IPS-18c (cell line): Measurements from ENCODE around the gene AFF3.

ENCODE experiments used
- H3K4me3 ChIP-seq: 2 replicates; pipeline ENCODE4 v1.7.0; 2013; ENCODE audit warnings: low read depth, mild to moderate bottlenecking, low read length, moderate library complexity; ENCODE audit not compliant: insufficient read depth
- H3K9me3 ChIP-seq: one replicate; pipeline ENCODE4 v1.6.1; 2013; ENCODE audit warnings: mild to moderate bottlenecking, low read length, moderate library complexity; ENCODE audit not compliant: control insufficient read depth, insufficient read depth

AFF3 gene

DNA sequence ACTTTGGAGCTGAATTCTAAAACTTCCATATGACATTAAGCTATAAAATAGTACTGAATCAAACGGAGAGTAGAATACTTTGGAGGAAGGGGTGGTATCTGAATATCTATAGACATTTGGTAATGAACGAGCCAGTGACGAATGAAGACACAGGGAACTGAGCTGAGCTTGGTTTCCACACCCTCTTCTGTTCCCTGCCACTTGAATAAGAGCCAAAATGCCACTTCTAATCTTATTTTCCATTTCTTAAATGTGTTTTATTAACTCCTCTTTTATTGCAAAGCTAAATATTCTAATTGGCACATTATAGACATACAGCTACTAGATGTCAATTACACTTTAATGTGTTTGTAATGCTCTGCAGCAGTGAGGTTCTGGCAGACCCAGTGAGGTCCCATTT is 76.1 kb downstream of the AFF3 start:
- Histone ChIP-seq H3K9me3 (no peaks in the 10 kb centered on the region), H3K4me3 (no peak overlapping the region)

DNA sequence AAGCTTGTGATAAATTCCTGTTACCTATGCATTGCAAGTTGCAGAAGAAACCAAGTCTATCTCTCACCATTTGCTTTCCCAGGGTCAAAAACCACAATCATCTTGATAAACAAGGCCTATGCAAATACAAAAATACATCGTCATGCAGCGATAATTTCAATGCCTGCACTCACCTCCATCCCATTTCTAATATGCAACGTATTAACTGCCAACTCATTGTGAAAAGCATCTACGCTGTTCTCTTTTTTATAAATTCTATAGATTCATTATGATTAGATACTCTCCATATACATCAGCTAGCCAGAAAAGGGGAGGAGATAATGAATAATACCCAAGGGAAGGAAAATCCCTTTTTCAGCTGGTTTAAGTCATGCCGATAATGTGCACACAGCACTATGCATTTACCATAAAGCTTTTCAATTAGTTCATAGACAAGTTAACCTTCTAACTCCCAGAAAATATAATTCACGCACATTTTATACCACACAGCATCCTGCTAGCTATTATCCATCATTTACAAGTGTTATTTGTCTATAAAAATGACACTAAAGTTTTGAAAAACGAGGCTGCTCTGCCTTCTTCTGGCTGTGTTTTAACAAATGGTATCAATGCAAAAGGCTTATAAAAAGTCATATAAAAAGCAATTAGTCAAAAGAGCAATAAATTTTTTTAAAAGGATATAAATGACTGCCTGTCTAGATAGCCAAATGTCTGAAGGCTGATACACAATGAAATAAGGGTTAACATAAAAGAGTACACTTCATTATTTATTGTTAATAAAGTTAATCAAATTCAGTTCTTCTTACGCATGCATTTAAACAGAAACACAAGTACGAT is 77.6 kb downstream of the AFF3 start:
- H3K9me3 ChIP-seq = no peaks in the 10 kb centered on the region
- H3K4me3 ChIP-seq = no peak overlapping the region

DNA sequence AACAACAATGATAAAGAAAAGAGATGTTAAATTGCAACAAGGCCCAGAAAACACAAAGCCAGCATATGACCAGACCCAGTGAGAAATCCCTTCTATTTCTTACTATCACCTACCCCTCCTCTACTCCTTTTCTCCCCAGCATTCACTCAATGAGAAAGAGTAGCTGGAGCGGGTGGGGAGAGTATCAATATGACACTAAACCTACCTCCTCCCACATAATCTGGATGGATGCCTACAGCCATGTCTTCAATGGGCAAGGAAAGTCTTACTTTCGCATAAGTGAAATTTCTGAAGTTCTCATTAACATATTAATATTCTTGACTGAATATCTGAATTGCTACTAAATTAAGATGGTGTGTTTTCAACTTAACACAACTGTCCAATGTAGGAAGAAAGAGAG is 78.2 kb downstream of the AFF3 start:
- Histone ChIP-seq H3K4me3 (no peak overlapping the region), H3K9me3 (no peaks in the 10 kb centered on the region)

DNA sequence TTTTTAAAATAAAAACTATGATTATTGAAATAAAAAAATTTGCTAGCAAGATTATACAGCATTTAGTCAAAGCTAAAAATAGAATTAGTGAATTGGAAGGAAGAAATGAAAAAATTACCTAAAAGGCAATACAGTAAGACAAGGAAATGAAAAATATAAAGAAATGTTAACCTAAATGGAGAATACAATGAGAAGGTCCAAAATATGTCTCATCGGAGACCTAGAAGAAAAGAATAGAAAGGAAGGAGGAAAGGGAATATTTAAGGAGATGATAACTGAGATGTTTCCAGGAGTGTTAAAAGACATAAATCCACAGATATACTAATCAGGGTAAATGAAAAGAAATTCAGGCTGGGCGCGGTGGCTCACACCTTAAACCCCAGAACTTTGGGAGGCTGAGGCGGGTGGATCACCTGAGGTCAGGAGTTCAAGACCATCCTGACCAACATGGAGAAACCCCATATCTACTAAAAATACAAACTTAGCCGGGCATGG is 78.9 kb downstream of the AFF3 start:
- no peaks in the 10 kb centered on the region for H3K9me3 ChIP-seq
- H3K4me3 ChIP-seq = no peak overlapping the region

DNA sequence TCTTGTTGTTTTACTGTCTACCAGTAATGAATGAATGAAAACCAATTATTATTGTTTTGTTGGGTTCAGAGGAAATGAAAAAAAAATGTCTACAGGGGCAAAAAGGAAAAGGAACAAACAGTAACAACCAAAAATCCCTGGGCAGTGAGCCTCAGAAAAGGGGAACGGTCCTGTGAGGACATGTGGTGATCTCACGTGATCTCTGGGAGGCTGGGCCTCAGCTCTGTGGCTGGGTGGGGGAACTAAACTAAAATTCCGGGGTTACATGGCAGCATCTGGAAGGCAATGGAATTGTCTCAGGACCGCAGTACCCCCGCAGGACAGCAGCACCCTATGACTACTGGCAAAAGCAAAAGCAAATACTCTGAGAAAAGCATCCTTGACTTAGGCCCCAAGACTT is 80.1 kb downstream of the AFF3 start:
- no peaks in the 10 kb centered on the region for H3K9me3 ChIP-seq
- H3K4me3 ChIP-seq = no peak overlapping the region

DNA sequence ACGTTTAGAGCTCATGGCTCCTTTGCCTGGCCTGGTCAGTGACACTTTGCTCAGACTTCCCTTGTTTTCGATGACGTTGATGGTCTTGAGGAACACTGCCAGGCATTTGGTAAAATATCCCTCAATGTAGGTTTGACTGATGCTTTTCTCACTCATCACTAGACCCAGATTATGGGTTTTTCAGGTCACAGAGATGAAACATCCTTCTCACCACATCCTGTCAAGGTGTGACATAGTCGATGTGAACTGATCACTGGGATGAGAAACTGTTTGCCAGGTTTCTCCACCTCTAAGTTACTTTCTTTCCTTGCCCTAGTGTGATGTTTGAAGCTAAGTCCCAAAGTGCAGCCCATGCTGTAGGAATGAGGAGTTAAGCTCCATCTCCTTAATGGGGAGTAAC is 81.5 kb downstream of the AFF3 start:
- H3K4me3 ChIP-seq = no peak overlapping the region
- no peaks in the 10 kb centered on the region for H3K9me3 ChIP-seq

DNA sequence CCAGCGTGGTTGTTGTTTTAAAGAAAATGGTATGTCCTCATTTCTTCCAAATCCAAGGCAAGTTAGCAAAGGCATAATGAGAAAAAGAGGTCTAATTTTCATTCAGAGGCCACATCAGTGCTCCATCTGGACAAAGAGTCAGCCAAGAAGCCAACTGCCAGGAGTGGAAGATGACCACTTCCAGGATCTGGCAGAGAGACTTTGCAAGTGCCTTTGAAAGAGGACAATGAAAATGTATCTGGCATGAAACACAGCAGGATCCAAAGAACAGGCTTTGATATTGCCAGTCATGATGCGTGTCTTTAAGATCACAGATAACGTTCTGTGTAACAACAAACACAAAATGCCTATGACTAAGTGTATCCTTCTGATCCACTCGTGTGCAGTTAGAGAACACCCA is 82.8 kb downstream of the AFF3 start:
- H3K4me3 ChIP-seq = no peak overlapping the region
- H3K9me3 ChIP-seq = no peaks in the 10 kb centered on the region

DNA sequence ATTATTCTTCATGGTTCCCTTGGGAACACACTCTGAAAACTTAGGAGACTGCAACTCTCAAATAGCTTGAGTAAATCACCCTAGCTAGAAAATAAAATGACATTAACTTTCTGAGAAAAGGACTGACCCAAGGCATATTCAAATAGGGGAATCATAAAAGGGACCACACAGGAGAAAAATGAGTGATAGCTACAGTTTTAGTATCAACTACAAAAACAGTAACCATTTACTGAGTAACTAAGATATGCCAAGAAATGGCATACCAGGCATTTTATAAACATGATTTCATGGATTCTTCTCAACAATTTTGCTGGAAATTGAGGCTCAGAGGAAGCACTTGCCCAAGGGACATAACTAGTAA is 84.5 kb downstream of the AFF3 start:
- H3K4me3 ChIP-seq = no peak overlapping the region
- no peaks in the 10 kb centered on the region for H3K9me3 ChIP-seq

DNA sequence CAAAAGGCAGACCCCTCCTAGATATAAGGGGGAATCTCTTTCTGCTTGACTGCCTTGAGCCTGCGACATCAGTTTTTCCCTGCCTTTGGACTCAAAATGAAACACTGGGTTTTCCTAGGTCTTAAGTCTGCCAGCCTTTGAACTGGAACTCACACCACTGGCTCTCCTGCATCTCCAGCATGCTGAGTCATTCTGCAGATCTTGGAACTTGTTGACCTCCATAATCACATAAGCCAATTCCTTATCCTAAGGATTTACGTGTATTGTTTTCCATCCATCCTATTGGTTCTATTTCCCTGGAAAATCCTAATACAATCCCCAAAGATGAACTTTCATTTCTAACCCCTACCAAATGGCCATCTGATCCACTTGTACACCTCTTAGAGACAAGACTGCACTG is 88.0 kb downstream of the AFF3 start:
- H3K4me3 ChIP-seq = no peak overlapping the region
- H3K9me3 ChIP-seq = no peaks in the 10 kb centered on the region

DNA sequence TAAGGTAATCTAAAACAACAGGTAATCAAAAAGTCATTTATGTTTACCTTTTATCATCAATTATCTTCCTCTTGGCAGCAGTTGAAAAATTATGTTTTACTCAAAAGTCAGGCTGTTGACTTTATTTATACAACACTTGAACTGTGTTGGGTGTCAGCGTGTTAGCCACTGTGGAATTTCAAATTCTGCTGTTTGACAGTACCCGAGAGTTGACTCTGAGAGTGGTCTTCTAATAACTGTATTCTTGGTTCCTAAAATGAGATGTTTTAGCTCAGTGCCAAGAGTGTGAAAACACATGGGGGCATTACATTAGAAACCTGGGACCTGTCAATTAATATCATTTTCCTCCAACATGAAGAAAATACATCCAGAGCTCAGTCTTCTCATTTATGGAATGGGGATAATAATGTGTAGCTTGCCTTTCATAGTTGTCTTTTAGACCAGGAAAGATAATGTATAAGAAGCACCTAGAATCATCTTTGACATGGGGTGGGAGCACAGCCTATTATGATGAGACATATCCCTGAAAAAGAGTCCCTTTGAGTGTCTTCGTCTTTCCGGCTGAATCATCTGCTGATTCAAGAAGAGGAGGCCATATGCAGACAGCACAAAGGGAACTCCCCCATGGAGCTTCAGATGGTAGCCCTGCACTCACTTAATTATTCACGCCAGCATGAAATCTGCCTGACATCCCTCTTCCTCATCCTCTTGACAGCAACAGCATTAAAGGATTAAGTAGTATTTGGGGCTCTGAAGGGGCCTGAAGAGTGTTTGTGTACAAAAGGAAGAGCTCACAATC is 89.1 kb downstream of the AFF3 start:
- H3K9me3 ChIP-seq = no peaks in the 10 kb centered on the region
- no peak overlapping the region for H3K4me3 ChIP-seq

DNA sequence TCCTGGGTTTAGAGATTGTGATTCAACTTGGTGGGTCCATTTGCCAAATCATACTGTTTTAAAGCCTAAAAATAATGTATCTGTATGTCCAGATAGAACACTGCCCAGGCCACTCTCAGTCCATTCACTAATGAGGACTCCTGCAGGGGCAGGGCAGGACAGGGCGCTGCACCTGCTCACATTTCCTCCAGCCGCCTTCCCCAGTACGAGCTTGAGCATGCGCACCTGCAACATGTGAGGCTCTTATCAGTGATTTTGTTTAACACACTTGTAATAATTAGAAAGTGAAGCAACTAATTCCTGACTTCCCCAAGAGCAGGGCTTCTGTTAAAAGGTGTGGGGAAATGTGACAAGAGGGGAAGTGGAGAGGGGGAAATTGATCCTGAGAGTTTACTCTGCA is 89.7 kb downstream of the AFF3 start:
- Histone ChIP-seq H3K4me3 (no peak overlapping the region), H3K9me3 (no peaks in the 10 kb centered on the region)

DNA sequence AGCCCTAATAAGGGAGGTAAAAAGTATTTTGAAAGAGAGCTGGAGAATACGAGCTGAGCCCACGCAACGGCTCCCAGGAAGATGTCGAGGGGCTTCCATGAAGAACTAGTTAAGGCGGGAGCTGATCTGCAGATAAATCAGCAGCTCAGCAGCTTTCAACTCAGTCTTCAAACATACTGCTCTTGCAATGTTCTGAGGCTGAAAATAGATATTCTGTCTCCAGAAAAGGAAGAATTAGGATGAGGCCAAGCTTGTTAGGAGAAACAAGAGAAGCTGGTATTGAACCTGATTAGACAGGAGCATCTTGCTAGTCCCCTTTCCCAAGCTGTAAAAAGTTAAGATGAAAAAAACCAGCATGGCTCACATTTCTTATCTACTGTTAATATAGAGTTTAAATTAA is 91.1 kb downstream of the AFF3 start:
- Histone ChIP-seq H3K9me3 (no peaks in the 10 kb centered on the region), H3K4me3 (no peak overlapping the region)

DNA sequence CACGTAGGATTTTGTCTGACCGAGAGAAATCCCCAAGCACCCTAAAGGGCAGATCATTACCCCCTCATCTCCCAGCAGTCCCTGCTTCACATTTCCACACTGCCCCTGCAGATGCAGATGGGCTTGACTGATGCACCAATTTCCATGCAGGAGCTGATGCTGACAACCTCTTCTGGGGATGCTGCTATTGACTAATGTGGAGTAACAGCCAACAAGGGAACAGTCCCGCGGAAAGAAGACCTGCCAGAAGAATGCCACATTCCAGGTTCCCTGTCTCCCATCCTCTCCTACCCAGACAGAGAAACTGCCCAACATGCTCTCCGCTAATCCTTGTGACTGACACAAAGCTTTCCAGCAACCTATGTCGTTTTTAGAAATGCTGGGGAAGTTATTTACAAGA is 91.7 kb downstream of the AFF3 start:
- no peaks in the 10 kb centered on the region for H3K9me3 ChIP-seq
- H3K4me3 ChIP-seq = no peak overlapping the region

DNA sequence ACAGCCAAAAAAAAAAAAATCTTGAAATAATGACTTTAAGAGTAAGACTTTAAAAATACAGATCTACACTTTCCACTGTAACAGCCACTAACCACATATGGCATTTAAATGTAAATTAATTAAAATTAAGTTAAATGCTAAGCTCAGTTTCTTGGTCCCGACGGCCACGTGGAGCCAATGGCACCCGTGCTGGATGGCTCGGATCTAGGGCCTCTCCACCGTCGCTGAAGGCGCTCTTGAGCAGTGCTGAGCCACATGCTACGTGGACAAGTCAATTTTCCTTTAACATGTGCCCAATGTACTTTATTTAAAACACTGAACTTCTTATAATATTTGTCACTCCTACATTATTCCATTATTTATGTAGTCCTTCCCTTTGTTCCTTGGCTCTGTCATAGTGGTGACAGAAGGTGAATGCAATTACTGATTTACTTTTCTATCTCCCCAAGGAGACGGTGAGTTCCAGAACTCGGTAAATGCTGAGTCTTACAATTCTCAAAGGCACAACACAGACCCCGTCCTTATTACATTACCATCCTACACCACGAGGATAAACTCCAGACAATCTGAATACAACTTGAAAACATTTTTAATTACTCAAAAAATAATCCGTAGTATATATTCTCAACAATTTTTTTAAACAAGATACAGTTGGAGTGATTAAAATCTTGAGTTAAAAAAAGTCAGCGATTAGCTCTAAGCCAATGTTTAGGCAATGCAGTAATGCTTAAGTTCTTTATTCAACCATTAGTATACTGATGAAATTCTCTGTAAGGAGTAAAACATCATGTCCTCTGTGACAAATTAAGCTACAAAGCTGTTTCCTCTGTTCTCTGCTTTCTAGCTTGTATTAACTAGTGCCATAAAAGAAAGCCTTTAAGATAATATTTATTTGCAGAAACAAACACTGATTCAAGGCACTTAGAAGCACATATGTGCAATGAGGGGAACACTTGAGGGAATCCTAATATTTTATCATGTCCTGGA is 95.1 kb downstream of the AFF3 start:
- Histone ChIP-seq H3K9me3 (no peaks in the 10 kb centered on the region), H3K4me3 (no peak overlapping the region)

DNA sequence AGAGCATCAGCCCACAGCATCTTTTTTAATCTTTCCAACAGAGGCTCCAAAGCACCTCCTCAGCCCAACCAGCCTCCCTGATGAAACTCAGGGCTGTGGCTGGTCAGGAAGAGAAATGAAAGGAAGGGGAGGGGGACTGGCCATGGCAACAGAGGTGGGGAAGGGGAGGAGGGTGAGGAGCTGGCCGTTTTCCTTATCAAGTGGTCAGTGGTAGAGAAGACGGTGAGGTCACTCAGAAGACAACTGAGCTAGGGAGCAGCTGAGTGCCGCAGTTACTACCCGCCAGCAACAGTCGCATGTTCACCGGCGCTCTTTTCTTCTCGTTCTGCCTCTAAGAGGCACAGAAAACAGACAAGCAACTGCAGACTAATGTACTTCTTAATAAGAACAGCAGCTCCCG is 97.4 kb downstream of the AFF3 start:
- no peaks in the 10 kb centered on the region for H3K9me3 ChIP-seq
- H3K4me3 ChIP-seq = no peak overlapping the region

DNA sequence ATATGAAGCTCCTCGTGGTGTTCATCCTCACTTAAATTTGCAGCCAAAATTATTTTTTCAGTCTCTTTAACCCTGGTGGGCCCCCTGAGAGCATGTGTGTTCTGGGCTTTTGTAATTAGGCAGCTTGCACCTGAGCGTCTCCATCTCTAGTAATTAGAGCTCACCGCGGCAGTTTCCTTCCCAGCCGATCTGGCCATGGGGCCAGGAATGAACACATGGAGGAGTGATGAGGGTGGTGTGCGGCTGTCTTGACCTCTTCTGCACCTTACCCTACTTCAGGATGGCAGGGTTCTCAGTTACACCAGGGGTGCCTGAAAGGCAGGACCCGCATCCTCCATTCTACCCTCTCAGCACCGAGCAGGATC is 98.5 kb downstream of the AFF3 start:
- no peaks in the 10 kb centered on the region for H3K9me3 ChIP-seq
- no peak overlapping the region for H3K4me3 ChIP-seq

DNA sequence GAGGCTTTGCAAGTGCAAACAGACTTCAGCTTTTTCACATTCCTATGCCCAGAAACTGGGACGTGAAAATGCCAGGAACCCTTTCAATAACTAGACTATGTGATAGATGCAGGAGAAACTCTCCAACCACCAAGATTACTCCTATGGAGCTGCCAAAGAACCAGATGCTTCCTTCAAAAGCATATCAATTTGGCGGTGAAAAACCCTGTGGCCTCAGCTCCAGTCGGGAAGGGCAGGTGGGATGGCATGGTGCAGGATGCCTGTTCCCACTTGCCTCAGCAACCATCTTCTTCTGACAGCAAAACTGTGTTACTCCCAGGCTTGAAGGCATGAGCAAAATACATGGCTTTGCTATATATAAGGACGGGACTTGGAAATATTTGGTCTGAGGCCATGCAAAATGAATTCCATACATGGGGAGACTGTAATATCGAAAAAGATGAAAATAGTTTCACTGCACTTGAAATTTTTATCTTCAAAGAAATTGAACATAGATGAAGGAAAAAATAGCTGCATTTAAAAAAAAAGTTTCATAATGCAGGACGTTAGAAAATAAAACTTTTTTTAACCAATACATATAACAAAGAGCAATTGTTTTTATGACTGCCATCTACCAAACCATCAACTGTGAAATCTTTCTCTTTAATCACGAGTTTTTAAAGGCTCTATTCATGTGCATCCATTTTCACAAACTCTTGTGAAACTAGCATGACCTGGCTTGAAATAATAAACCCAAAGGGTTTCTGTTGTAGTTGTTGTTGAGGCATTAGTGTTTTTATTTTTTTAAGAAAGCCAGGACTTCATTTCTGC is 99.1 kb downstream of the AFF3 start:
- H3K9me3 ChIP-seq = no peaks in the 10 kb centered on the region
- no peak overlapping the region for H3K4me3 ChIP-seq
